Measurements from ENCODE around the gene FAM50A.

GRCh38 chrX:154466907-154467306 lies 23.0 kb downstream of the FAM50A start:
- TF ChIP-seq CTCF (IDR thresholded peaks at IDR 0.05; ENCODE audit: low read depth, low read length) (no peak), POLR2A (IDR thresholded peaks at IDR 0.05; ENCODE audit: extremely low read depth, insufficient read length) (no peak), MAX (IDR thresholded peaks at IDR 0.05; ENCODE audit: low read depth, low read length) (no peak)
